HG03064 (cell line): ENCODE measurements around the gene MTERF1.
"Not testable (repeated sequence)": the region's sequence is repeated elsewhere in the genome, so short reads cannot be mapped to it uniquely, and the experiment has no call there.

Source experiments
- ATAC-seq: cut with Tn5 transposase; IDR thresholded peaks from one replicate; pipeline ENCODE4 v1.9.1; 2021; ENCODE audit warnings: low read depth; ENCODE audit not compliant: unreplicated experiment

Gene MTERF1

DNA sequence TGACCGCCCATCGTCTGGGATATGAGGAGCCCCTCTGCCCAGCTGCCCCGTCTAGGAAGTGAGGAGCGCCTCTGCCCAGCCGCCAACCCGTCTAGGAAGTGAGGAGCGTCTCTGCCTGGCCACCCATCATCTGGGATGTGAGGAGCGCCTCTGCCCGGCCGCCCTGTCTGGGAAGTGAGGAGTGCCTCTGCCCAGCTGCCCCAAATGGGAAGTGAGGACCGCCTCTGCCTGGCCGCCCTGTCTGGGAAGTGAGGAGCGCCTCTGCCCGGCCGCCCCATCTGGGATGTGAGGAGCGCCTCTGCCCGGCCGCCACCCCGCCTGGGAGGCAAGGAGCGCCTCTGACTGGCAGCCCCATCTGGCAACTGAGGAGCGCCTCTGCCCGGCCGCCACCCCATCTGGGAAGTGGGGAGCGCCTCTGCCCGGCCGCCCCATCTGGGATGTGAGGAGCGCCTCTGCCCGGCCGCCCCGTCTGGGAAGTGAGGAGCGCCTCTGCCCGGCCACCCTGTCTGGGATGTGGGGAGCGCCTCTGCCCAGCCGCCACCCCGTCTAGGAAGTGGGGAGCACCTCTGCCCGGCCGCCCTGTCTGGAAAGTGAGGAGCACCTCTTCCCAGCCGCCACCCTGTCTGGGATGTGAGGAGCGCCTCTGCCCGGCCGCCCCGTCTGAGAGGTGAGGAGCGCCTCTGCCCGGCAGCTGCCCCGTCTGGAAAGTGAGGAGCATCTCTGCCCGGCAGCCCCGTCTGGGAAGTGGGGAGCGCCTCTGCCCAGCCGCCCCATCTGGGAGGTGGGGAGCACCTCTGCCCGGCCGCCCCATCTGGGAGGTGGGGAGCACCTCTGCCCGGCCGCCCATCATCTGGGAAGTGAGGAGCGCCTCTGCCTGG, 7.1 kb upstream of the MTERF1 start:
- ATAC-seq: not testable (repeated sequence)

- ATAC-seq: no peak
Measured at GRCh38 chr7:91883676-91884362, 3.3 kb upstream of the MTERF1 start.

DNA sequence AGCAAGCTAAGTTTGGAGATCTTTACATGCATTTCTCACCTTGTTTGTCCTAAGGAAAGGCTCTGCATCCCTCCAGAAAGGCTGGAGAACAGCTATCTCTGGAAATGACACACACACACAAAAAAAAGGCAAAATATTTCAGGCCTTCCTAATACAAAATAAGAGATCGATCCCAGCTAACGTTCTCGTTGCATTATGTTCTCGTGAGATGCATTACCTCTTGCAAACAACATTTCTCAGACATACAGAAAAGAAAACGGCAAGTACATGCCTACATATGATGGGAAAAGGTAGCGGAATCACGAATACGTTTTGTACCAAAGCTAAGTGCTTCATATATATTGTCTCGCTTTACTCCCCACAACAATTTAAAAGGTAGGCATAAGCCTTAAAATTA, 488 bp downstream of the MTERF1 start:
- ATAC-seq: peak; percentile 8

GRCh38 chr7:91876391-91877133, 3.9 kb downstream of the MTERF1 start:
- no peak for ATAC-seq

DNA sequence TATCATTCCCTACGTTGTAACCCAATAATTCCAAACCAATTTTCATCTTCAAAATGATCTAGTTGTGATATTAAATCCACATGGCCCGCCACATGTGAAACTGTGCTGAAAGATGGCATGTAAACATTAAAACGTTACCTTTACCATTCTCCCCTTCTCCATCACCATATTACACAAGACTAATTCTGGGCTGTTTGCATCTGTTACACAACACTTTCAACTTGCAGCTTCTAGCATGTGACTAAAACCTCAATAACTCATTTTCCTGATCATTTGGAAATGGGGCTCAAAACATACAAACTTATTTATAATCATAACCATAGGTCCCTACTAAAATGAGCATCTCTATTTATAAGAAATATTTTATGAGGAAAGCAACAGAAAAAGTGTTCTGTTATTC, 4.7 kb downstream of the MTERF1 start:
- no peak for ATAC-seq

DNA sequence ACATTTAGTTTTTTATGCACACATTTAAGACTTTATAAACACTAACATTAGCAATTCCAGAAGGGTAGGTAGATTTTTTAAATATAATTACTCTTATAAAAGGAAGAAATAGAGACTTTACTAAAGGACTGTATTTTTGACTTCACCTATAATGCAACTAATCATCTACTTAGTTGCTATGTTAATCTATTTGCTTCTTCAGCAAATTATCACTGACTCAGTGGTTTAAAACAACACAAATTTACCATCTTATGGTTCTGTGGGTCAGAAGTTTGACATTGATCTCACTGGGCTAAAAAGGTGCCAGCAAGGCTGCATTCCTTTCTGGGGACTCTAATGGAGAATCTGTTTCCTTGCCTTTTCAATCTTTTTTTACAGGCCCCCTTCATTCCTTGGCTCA, 7.6 kb downstream of the MTERF1 start:
- no peak for ATAC-seq

DNA sequence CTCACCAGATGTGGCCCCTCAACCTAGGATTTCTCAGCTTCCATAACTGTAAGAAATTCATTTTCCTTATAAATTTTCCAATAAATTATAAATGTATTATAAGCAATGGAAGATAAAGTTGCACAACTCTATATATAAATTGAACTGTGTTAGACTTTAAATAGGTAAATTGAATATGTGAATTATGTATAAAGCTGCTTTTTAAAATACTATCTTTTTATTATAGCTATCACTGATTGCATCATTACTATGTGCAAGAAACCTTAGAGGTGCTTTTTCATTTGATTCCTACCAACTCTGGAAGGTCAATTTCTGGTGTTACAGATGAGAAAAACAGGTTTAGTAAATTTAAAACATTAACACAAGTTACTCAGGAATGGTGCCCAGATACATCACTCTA, 8.4 kb downstream of the MTERF1 start:
- no peak for ATAC-seq

GRCh38 chr7:91869661-91870060, 10.8 kb downstream of the MTERF1 start:
- ATAC-seq: no peak

DNA sequence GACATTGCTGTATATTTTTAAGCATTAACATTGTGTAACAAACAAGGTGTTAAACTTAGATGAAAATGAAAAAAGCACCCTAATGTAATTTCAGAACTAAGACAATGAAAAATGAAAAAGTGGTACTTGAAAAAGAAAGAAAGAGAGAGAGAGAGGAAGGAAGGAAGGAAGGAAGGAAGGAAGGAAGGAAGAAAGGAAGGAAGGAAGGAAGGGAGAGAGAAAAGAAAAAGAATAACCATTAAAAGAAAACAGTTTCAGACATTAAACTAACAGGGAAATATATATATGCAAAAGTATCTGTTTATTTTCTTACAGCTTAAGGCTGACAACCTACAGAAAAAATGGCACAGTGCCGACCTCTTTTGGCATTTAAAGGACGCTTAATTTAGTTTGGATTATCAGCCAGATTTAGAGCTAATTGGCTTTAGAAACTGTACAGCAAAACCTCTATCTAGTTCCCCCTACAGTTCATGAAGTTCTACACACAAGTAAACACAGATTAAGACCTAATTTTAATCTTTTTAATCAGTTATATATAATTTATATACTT, 13.8 kb downstream of the MTERF1 start:
- no peak for ATAC-seq

- no peak for ATAC-seq
Measured at GRCh38 chr7:91865511-91865910, 15.0 kb downstream of the MTERF1 start.

GRCh38 chr7:91864604-91865003, 15.9 kb downstream of the MTERF1 start:
- ATAC-seq: not testable (repeated sequence)

GRCh38 chr7:91864070-91864469, 16.4 kb downstream of the MTERF1 start:
- no peak for ATAC-seq

- ATAC-seq: no peak
Measured at GRCh38 chr7:91852263-91852741, 28.2 kb downstream of the MTERF1 start.

DNA sequence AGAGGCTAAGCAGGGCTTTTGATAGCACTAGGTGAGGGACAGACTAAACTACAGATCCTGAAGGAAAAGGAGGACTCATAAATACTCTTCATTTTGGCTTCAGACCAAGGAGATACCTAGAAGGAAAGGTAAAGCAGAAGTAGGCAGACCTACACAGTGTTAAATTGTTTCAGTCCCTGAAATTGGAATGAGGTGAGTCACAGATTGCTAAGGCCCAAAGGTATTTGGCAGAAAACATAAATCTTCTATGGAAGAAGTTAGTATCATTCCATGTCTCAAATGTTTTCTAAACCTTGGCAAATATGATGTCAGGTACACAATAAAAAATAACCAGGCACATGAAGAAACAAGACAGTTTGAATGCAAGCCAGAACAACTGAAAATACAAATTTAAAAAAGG, 30.0 kb downstream of the MTERF1 start:
- ATAC-seq: no peak

- ATAC-seq: no peak
Measured at GRCh38 chr7:91847876-91848588, 32.5 kb downstream of the MTERF1 start.

DNA sequence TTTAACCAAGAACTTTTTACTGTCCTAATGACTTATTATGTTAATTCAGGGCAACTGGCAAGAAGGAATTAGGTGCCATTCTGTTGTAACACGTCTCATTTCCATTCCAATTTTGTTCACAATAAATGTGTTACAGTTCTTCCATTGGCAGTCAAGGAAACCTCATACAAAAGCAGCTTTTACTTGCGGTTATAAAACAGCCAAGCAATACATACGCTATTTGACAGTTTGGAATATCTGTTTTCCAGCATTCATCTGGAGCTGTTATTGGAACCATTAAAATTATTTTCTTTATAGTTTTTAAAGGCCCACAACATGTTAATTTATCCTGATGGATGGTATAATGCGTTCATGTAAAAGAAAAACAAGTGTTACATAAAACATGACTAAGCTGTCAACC, 33.3 kb downstream of the MTERF1 start:
- ATAC-seq: no peak

DNA sequence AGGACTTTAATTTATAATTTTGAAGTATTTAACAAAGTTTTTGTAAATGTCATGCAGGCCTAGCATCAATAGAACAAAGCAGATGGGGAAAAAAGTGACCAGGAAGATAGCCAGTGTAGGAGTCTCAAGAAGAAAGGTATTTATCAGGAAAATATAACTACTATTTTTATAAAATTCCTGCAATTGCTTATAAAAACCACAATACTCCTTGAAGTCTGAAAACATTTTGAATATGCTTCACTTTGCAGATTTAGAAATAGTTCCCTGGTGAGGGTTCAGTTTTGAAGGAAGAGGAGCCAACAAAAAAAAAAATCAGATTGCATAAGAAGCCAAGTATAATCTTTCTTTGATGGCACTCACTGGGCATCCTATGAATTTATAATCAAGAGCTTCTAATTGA, 34.1 kb downstream of the MTERF1 start:
- no peak for ATAC-seq

DNA sequence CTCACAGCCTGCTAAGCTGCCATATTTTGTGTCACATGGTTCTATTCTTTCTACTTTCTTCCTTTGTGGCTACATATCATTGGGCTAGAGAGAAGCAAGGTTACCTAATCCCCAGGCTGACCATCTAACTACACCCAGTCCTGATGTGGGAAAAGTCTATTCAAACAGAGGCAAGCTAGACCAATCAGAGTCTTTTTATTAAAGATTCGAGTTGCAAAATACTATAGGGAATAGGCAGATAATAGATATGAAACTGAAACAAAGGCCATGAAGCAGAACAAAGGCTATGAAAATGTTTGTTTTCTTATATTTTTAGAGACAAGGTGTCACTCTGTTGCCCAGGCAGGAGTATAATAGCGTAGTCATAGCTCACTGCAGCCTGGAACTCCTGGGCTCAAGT, 36.7 kb downstream of the MTERF1 start:
- ATAC-seq: no peak

DNA sequence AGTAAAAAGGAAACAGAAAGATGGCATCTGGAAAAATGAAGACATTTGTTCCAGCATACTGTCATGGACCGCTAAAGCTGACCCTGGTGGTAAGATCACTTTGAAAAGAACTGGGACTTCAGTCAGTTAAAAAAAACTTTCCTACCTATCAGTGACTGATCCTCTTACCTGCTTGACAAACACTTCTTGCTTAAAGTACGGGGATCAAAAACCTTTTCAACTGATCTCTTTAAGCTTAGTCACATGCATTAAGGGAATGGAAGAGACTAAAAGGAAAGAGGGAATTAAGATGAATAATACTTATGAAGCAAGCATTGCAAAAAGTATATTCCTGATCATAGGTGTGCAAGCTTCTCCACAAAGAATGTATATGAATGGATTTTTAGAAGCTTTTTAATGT, 42.1 kb downstream of the MTERF1 start:
- no peak for ATAC-seq

GRCh38 chr7:91837397-91838070, 43.0 kb downstream of the MTERF1 start:
- no peak for ATAC-seq
